CD4-positive, alpha-beta T cell (primary cell): ENCODE measurements around the gene RBMS2. TPM values are rescaled to one million over a fixed set of nuclear protein-coding genes. Genes with fewer than 3 reads are reported as not detected.
A peak's percentile ranks its signal among the peaks of the same experiment; 100 is the strongest.

Experiments used
- ATAC-seq: fragments of 200-7000 bp; cut with Tn5 transposase; one replicate; pipeline ENCODE4 v1.10.0; 2022; ENCODE audit warnings: mild to moderate bottlenecking; ENCODE audit not compliant: poor library complexity
- CTCF ChIA-PET: fragments of 350-600 bp; sonication (Branson Sonifier 250); formaldehyde crosslinking; loops from one replicate; lab custom pipeline; 2021; ENCODE audit warnings: antibody characterized with exemption, inconsistent platforms; lab: Charles Lee
- POLR2A ChIA-PET: fragments of 350-600 bp; sonication (Branson Sonifier 250); formaldehyde crosslinking; loops from one replicate; lab custom pipeline; 2021; ENCODE audit warnings: antibody characterized with exemption, inconsistent platforms; lab: Charles Lee
- DNase-seq, 14 experiments: peaks; one replicate each; pipeline ENCODE4 v3.0.0-alpha.2; 2013 to 2020; ENCODE audit warnings: mixed read lengths in 2 of 14
- H3K27ac ChIP-seq, 2 donors: one replicate each; pipeline versions ENCODE4 v1.5.1 to v1.7.0; 2013; ENCODE audit warnings: low read length in 2 of 2, low read depth in 1 of 2, mild to moderate bottlenecking in 1 of 2
- H3K27me3 ChIP-seq, 2 experiments: 1 replicate in 1 of 2; 2 replicates in 1 of 2; pipeline versions ENCODE4 v1.6.1 to v1.7.0; 2013; ENCODE audit warnings: low read length in 2 of 2, control low read depth in 1 of 2, mild to moderate bottlenecking in 1 of 2, moderate library complexity in 1 of 2; ENCODE audit not compliant: insufficient read depth in 2 of 2, control insufficient read depth in 1 of 2
- H3K36me3 ChIP-seq: one replicate; pipeline ENCODE4 v1.6.1; 2013; ENCODE audit warnings: low read length, control low read depth; ENCODE audit not compliant: insufficient read depth
- H3K4me1 ChIP-seq: one replicate; pipeline ENCODE4 v1.6.1; 2013; ENCODE audit warnings: low read length, control low read depth; ENCODE audit not compliant: insufficient read depth
- H3K4me3 ChIP-seq: one replicate; pipeline ENCODE4 v1.5.1; 2013; ENCODE audit warnings: mild to moderate bottlenecking, low read length, moderate library complexity
- H3K9me3 ChIP-seq, 2 experiments: 1 replicate in 1 of 2; 2 replicates in 1 of 2; pipeline versions ENCODE4 v1.6.1 to v1.7.0; 2013; ENCODE audit warnings: low read length in 2 of 2, mild to moderate bottlenecking in 2 of 2, control low read depth in 1 of 2, moderate library complexity in 1 of 2; ENCODE audit not compliant: control insufficient read depth in 1 of 2, insufficient read depth in 1 of 2
- H3K27ac Mint-ChIP-seq: one replicate; pipeline ENCODE4 v1.8.0; 2020; ENCODE audit warnings: mixed read lengths
- H3K27me3 Mint-ChIP-seq: one replicate; pipeline ENCODE4 v1.8.0; 2021; ENCODE audit warnings: mixed read lengths
- H3K36me3 Mint-ChIP-seq: one replicate; pipeline ENCODE4 v1.8.0; 2021; ENCODE audit warnings: low read depth, mixed read lengths
- H3K4me1 Mint-ChIP-seq: one replicate; pipeline ENCODE4 v1.8.0; 2021; ENCODE audit warnings: low read depth, mixed read lengths
- H3K4me3 Mint-ChIP-seq: one replicate; pipeline ENCODE4 v1.8.0; 2020; ENCODE audit warnings: mild to moderate bottlenecking, mixed read lengths
- H3K9me3 Mint-ChIP-seq: one replicate; pipeline ENCODE4 v1.8.0; 2020; ENCODE audit warnings: mixed read lengths
- CTCF ChIP-seq: fragments of 200-600 bp; IDR thresholded peaks from one replicate; pipeline ENCODE4 v1.8.0; 2022; ENCODE audit warnings: antibody characterized with exemption, mild to moderate bottlenecking
- intact Hi-C, 2 experiments: fragments of 100-400 bp; cut with DNase I in 1 of 2; cut with micrococcal nuclease in 1 of 2; formaldehyde crosslinking; loops; one replicate each; pipeline versions ENCODE4 v1.15.1 to v1.9.0; 2023 to 2025; cut with DNase I, micrococcal nuclease
- total RNA-seq, 174 experiments: library from RNA in 2 of 174; stranded (reverse) in 2 of 174; gene quantifications; one replicate each; pipeline ENCODE4 v1.2.3 and lab custom pipeline; 2021 to 2026

The RBMS2 gene
- total RNA-seq, 2 experiments from 2014 or later = 5.1 to 10.8 TPM

GRCh38 chr12:56518570-56518969 is 3.0 kb upstream of the RBMS2 start:
- intact Hi-C loops = no loop called here
- no peaks in the 10 kb centered on the region for H3K36me3 ChIP-seq
- DNase-seq (no peak), ATAC-seq (no peak)
- peaks cover 20% of the 10 kb centered on the region for H3K4me1 ChIP-seq
- no peak overlapping the region for H3K27ac ChIP-seq
- H3K27me3 ChIP-seq = no peaks in the 10 kb centered on the region
- Mint-ChIP-seq H3K27me3 (peaks cover 4% of the 10 kb centered on the region), H3K9me3 (no peaks in the 10 kb centered on the region), H3K4me1 (peaks cover 42% of the 10 kb centered on the region), H3K36me3 (no peaks in the 10 kb centered on the region), H3K27ac (no peak overlapping the region), H3K4me3 (no peak overlapping the region)
- no peak overlapping the region for H3K4me3 ChIP-seq
- ChIA-PET POLR2A (no interaction called here), CTCF (no interaction called here)
- H3K9me3 ChIP-seq = no peaks in the 10 kb centered on the region
- no peak for TF ChIP-seq CTCF

- POLR2A ChIA-PET = interaction anchor here (0.7 kb wide), 1 partner anchor 261 kb away, joined by 5 read pairs; no protein-coding TSS in a partner anchor
- Mint-ChIP-seq H3K9me3 (no peaks in the 10 kb centered on the region), H3K27me3 (no peaks in the 10 kb centered on the region), H3K4me1 (peaks cover 38% of the 10 kb centered on the region), H3K27ac (peak overlapping the region; percentile 71), H3K36me3 (no peaks in the 10 kb centered on the region), H3K4me3 (peak overlapping the region; percentile 98)
- CTCF ChIA-PET = no interaction called here
- no peaks in the 10 kb centered on the region for H3K36me3 ChIP-seq
- H3K9me3 ChIP-seq = no peaks in the 10 kb centered on the region
- DNase-seq (no peak), ATAC-seq (no peak)
- H3K4me3 ChIP-seq = no peak overlapping the region
- intact Hi-C loops = loop anchor here in 1 of 2 experiments (2.0 kb wide), 1 partner anchor 51 kb away; no protein-coding TSS in a partner anchor
- no peaks in the 10 kb centered on the region for H3K27me3 ChIP-seq
- TF ChIP-seq CTCF = no peak
- H3K4me1 ChIP-seq = peaks cover 20% of the 10 kb centered on the region
- H3K27ac ChIP-seq = no peak overlapping the region
Observed at GRCh38 chr12:56520048-56520447, 1.6 kb upstream of the RBMS2 start.

- H3K27me3 Mint-ChIP-seq = no peaks in the 10 kb centered on the region
- H3K4me1 ChIP-seq = peaks cover 20% of the 10 kb centered on the region
- no peaks in the 10 kb centered on the region for H3K36me3 Mint-ChIP-seq
- no peak for ATAC-seq
- ChIA-PET POLR2A (interaction anchor here (0.7 to 3.1 kb wide), 5 partner anchors 36 to 262 kb away, joined by 5 to 18 read pairs (median 9); no protein-coding TSS in a partner anchor), CTCF (no interaction called here)
- H3K4me3 Mint-ChIP-seq = peak overlapping the region; percentile 98
- DNase-seq = no peak
- TF ChIP-seq CTCF = no peak
- intact Hi-C loops = loop anchor here in 1 of 2 experiments (2.0 kb wide), 1 partner anchor 50 kb away; no protein-coding TSS in a partner anchor
- H3K4me3 ChIP-seq = no peak overlapping the region
- H3K9me3 Mint-ChIP-seq = no peaks in the 10 kb centered on the region
- H3K4me1 Mint-ChIP-seq = peaks cover 38% of the 10 kb centered on the region
- H3K36me3 ChIP-seq = no peaks in the 10 kb centered on the region
- no peaks in the 10 kb centered on the region for H3K27me3 ChIP-seq
- H3K9me3 ChIP-seq = no peaks in the 10 kb centered on the region
- H3K27ac Mint-ChIP-seq = peak overlapping the region; percentile 71
- H3K27ac ChIP-seq = no peak overlapping the region
Observed at GRCh38 chr12:56520506-56520905, 1.1 kb upstream of the RBMS2 start.
